KBM-7 (cell line): Measurements from ENCODE around the gene CLEC11A.

Source experiments
- DNase-seq: peaks from one replicate; pipeline ENCODE4 v3.0.0-alpha.2; 2015
- in situ Hi-C: fragments of 300-500 bp; cut with MboI; formaldehyde crosslinking; loops from 2 replicates; pipeline ENCODE4 v1.14.3; 2020; ENCODE audit warnings: low sequenced_read_pairs, low pct_unique_long_range_greater_than_20kb, mixed read lengths

CLEC11A gene

DNA sequence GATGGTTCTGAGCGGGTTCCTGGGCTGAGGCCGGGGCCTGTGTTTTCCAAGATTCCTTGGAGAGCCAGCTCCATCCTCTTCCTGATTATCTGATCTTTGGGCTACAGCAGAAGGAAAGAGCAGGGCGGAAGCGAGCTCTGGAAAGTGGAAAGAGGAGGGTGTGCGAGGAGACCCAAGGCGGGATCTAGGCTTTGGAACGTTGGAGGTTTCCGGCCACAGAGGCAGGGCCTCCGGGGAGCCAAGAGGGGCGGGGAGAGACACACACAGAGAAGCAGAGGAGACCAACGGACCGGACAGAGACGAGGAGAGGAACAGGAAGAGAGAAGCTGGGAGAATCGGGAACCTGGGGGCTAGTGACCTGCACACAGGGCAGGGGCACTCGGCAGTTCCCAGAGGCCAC lies at the start of gene CLEC11A:
Gene CLEC11A, plus strand, starts transcription at position 296 of the 400 bp plus-strand sequence. CDS start 162 bp downstream, outside the sequence.
- in situ Hi-C loops: no loop called here
- peak; percentile 60 for DNase-seq

- no peak for DNase-seq
- in situ Hi-C loops: no loop called here
Measured at GRCh38 chr19:50676625-50677197, 46.5 kb upstream of the CLEC11A start.

GRCh38 chr19:50677636-50678035 lies 45.5 kb upstream of the CLEC11A start:
- no peak for DNase-seq
- in situ Hi-C loops: no loop called here

- no peak for DNase-seq
- in situ Hi-C loops: no loop called here
Measured at GRCh38 chr19:50678323-50678722, 44.8 kb upstream of the CLEC11A start.

- DNase-seq: peak; percentile 87
- in situ Hi-C loops: no loop called here
Measured at GRCh38 chr19:50679177-50680125, 43.7 kb upstream of the CLEC11A start.

DNA sequence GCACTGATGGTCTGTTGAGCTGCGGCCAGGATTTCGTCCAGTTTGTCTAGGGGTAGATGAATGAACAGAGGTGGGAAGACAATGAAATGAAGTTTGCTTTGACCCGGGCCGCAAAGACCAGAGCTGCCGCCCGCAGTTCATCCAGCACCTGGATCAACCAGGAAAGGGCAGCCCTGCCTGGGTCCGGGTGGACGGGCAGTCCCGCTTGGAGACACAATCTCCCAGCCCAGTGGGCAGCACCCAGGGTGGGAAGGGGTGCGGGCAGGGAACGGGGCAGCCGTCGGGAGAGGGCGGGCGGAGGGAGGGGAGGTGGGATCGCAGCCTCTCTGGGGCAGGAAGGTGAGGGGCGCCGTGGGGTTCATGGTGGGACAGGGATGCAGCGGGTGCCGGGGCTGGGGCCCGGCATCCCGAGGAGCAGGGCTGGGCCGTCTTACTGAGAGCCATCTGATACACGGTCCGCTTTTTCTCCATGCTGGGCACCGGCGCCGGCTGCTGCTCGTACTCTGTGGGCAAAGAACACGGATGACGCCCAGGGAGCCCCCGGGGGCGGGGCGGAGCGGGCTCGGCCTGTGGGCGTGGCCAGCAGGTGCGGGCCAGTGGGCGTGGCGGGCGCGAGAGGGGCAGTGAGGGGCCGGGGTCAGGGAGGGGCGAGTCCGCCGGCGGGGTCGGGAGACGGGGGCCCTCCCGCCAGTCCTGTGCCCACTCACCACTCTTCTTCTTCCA lies 36.7 kb upstream of the CLEC11A start:
- in situ Hi-C loops: no loop called here
- no peak for DNase-seq

- DNase-seq: no peak
- in situ Hi-C loops: no loop called here
Measured at GRCh38 chr19:50688766-50689165, 34.4 kb upstream of the CLEC11A start.

- no peak for DNase-seq
- in situ Hi-C loops: no loop called here
Measured at GRCh38 chr19:50690439-50690838, 32.7 kb upstream of the CLEC11A start.

DNA sequence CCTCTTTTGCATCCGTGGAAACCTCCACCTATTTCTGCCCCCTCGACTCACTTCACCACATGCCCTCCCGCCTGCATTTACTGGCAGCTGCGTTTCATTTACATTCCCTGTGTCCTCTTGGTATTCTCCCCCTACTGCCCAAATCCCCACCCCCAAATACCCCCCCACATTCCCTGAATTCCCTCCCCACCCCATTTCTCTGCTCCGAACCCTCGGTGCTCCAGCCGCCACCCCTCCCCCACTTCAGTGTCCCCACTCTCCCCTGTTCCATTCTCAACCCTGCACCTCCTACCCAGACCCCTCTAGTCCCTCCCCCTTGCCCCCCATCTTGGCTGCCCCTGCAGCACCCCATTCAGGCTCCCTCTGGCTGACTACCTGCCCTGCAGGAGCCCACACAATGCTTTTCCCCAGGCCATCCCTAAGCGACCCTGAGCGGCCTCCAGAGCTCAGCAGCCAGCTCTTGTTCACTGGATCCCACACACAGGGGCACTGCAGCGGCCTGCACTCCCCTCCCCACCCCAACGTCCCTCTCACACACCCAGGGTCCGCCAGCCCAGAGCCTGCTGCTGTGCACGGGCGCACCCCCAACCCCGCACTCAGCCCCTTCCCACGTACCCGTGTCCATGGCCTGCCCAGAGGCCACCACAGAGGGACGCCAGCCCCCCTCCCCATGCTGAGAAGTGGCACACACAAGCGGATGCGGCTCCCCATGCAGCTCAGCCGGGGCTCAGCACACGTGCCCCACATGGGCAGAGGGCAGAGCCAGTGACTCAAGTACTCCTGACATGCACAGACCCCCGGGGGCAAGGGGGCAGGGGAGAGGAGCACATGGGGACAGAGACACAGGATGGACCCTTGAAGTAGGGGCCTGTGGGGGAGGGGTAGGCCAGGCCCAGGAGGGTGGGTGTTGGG lies 29.8 kb upstream of the CLEC11A start:
- in situ Hi-C loops: no loop called here
- DNase-seq: no peak

- in situ Hi-C loops: no loop called here
- no peak for DNase-seq
Measured at GRCh38 chr19:50694815-50695145, 28.4 kb upstream of the CLEC11A start.

- in situ Hi-C loops: no loop called here
- no peak for DNase-seq
Measured at GRCh38 chr19:50695251-50696093, 27.7 kb upstream of the CLEC11A start.

DNA sequence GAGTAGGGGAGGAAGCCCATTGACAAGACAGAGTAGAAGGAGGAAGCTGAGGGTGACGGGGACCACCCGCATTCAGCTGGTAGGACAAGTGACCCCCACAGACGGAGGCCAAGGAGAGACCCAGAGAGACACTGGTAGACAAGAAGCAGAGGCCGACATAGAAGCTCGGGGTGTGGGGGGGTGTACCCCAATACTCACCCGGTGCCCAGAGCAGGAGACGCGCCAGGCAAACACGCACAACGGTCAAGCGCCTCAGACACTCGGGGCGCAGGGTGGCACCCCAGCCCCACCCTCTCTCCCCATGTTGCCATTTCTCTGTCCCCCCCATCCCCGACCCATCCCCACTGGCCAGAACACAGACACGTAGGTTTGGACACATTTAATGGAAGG lies 27.1 kb upstream of the CLEC11A start:
- no peak for DNase-seq
- in situ Hi-C loops: no loop called here

GRCh38 chr19:50697414-50698124 lies 25.6 kb upstream of the CLEC11A start:
- no peak for DNase-seq
- in situ Hi-C loops: no loop called here

DNA sequence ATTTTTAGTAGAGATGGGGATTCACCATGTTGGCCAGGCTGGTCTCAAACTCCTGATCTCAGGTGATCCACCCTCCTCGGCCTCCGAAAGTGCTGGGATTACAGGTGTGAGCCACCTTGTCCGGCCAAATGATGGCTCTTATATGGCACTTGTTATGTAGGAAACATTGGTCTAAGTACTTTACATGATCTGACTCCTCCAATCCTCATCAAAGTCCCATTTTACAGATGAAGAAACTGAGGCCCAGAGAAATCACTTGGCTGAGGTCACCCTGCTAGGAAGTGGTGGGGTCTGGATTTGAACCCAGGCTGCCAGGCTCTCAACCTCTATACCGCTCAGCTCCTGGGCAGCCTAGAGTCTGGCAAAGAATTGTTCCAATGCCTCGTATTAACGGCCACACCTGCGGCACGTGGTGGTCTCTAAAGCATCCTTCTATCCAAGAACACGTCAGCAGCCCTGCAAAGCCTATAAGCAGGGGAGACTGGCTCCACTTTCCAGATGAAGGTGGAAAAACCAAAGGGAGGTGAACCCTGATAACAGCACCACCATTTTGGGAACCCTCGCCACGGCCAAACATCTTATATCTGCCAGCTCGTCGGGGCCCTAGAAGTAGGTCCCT lies 21.7 kb upstream of the CLEC11A start:
- no peak for DNase-seq
- in situ Hi-C loops: no loop called here

DNA sequence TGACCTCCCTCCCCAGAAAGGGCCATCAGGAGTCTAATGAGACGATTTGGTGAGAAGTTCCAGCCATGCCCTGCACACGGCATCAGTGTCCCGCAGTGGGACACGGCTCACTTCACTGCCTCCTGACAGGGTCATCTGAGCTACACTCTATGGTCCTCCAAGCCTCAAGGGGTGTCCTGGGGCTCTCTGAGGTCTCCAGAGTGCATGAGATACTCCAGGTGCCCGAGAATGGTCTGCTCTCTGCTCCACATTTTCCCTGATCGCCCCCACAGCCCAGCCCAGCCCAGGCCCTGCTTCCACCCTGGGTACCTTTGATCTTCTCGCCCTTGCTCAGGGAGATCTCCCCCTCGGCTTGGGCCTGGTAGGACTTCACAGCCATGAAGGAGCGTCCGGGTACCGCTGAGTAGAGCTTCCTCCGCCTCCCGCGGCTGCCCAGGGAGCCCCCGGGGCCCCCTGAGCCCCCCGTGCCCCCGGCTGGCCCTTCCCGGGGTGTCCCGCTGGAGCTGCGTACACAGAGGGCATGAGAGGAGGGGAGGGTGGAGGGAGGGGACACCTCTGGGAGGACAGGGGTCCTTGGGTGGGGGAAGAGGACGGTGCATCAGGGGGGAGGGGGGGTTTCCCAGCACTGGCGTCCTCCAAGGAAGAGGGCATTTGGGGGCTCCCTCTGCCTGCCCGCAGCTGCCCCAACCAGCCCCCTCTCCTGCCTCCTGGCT lies 20.9 kb upstream of the CLEC11A start:
- in situ Hi-C loops: no loop called here
- DNase-seq: no peak

GRCh38 chr19:50702871-50703829 lies 20.0 kb upstream of the CLEC11A start:
- in situ Hi-C loops: no loop called here
- no peak for DNase-seq
